Nucleus accumbens (tissue), 56 donors: Measurements from ENCODE around the gene RAET1G.
"Not testable (repeated sequence)": the region's sequence is repeated elsewhere in the genome, so short reads cannot be mapped to it uniquely, and the experiment has no call there.

Source experiments
- DNase-seq, 56 donors: peaks; one replicate each; lab custom pipeline; 2025; lab: John Stamatoyannopoulos, UW

RAET1G gene

DNA sequence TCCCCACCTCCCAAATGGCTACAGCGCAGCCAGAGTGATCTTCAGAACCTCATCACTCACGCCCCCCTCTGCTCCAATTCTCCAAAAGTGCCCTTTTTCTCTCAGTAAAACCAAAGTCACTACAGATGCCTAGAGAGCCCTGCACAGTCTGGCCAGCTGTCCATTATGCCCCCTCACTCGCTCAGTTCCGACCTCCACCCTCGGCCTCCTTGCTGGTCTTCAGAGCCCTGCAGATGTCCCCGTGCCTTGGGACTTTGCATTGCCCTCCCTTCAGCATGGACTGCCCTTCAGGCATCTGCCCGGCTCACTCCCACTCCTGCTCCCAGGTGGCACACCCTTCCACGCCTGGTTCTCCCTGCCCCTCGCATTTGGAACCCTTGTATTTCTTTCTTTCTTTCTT, 24.0 kb downstream of the RAET1G start:
- DNase-seq, result no peak

DNA sequence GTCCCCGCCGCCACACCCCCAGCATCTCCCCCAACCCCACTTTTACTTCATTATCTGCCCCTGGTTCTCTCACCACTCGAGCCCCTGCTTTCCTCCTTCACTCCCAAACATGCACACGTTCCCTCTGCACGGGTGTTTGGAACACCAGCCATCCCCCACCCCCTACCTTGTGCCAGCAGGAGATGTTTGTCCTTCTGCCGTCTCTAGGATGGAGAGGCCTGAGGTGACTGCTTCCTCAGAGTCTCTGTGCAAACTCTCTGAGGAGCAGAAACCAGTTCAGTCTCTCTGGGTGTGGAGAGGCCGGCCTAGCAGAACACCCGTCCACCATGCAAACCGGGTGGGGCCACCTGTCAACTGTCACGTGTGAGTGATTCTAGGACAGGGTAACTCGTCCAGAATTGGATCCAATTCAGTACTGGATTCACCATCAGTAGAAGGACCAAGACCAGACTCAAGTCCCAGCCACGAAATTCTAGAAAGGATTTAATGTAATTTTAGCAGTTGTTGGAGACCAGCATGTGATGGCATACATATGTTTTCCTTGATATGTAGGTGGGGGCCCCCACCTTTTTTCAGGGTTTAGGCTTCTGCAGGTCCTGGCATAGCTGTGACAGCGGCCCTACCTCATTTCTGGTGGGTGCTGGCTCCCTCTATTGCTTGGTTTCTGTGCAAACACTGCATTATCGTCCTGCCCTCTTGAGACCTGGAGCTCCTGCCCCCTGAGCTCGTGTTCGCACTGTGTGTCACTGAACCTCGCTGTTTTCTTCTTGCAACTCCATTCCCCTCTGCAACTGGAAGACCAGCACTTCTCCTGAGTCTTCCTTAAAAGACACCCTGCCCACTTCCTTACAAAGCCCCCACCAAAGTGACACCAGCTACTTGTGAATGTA, 24.8 kb downstream of the RAET1G start, which contains the start of gene RAET1E:
Gene RAET1E (minus strand): TSS at position 259 of the 890 bp plus-strand sequence. CDS start 7,212 bp downstream, outside the sequence.
- no peak for DNase-seq

DNA sequence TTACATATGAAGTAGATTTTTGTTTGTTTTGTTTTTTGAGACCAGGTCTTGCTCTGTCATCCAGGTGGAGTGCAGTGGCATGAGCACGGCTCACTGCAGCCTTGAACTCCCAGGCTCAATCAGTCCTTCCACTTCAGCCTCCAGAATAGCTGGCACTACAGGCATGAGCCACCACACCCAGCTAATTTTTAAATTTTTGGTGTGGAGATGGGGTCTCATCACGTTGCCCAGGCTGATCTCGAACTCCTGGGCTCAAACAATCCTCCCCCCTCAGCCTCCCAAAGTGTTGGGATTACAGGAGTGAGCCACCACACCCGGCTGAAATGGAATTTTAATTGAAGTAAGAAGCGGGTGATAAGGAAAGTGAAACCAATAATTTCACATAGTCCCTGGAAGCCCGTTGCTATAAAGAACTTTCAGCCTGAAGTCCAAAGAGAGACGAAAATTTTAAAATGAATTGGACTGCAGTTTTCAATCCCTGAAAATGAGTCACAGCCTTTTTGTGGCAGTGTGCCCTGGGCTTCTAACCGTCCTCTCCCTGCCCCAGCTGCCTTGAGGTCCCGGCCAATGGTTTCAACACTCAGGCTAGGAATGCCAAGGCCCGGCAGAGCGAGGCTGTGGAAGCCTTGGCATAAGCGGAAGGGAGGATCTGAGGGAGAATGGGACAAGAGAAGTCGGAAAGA, 25.8 kb downstream of the RAET1G start:
- peak in 24 of 56 donors; percentile 2 to 53 (median 14) for DNase-seq

DNA sequence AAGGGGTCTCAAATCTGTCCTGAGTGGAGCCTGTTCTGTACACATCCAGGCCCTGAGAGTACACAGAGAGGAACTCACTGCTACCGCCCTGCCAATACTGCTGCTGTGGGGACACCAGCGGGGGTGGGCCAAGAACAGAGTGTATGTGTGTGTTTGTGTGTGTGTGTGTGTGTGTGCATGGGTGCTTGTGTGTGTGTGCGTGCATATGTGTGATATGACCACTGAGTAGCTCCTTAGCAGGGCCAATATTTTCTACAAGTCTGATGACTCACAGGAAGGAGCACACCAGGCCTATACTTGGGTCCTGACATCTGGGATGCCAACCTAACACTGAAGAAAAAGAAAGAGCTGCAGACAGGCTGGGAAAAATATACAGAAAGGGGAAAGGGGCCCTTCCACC, 26.4 kb downstream of the RAET1G start:
- no peak for DNase-seq

DNA sequence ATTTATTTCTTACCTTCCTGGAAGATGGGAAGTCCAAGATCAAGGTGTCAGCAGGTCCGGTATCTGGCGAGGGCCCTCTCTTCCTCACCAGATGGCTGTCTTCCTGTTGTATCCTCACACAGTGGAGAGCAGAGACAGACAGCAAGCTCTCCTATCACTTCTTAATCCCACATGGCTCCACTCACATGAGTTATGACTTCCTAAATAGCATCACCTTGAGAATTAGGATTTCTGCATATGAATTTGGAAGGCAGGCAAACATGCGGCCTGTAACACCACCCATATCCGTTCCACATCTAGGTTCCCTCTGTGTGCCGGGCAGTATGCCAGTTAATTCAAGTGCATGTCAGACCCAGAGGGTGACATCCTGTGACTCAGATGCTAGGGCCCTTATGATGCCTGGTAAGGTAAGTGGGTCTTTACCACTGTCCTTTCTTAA, 27.1 kb downstream of the RAET1G start:
- DNase-seq, result no peak

DNA sequence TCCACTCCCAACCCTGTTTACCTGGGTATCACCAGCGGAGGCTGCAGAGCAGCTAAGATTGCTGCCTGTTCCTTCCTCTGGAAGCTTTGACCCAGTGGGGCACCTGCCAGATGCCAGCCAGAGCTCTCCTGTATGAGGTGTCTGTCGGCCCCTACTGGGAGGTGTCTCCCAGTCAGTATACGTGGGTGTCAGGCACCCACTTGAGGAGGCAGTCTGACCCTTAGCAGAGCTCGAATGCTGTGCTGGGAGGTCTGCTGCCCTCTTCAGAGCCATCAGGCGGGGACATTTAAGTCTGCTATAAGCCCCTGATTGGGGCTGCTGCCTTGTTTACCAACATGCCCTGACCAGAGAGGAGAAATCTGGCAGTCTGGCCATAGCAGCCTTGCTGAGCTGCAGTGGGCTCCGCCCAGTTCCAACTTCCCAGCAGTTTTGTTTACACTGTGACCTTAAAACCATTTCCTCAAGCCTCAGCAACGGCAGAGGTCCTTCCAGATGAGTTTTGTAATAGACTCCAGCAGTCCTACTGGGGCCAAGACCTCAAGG, 27.8 kb downstream of the RAET1G start:
- peak in 3 of 56 donors; percentile 1 to 5 (median 4) for DNase-seq

DNA sequence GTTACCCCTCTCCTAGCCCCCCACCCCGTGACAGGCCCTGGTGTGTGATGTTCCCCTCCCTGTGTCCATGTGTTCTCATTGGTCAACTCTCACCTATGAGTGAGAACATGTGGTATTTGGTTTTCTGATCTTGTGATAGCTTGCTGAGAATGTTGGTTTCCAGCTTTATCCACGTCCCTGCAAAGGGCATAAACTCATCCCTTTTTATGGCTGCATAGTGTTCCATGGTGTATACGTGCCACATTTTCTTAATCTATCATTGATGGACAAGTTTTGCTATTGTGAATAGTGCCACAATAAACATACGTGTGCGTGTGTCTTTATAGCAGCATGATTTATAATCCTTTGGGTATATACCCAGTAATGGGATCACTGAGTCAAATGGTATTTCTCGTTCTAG, 31.1 kb downstream of the RAET1G start:
- DNase-seq, result not testable (repeated sequence)

DNA sequence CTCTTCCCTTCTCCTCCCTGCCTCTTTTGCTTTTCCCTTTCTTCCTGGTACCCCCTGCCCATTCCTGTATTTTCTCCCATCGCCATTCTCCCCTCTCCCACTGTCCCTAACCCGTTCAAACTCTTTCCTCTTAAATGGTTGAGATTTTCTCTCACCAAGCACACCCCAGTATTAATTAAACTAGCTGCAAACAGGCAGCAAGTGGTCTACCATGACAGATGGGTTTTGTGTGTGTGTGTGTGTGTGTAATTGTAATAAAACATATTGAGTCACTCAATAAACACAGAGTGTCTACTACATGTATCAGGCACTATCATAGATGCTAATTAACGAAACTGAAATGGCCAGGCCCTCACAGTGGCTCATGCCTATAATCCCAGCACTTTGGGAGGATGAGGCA, 31.7 kb downstream of the RAET1G start:
- DNase-seq, result no peak

DNA sequence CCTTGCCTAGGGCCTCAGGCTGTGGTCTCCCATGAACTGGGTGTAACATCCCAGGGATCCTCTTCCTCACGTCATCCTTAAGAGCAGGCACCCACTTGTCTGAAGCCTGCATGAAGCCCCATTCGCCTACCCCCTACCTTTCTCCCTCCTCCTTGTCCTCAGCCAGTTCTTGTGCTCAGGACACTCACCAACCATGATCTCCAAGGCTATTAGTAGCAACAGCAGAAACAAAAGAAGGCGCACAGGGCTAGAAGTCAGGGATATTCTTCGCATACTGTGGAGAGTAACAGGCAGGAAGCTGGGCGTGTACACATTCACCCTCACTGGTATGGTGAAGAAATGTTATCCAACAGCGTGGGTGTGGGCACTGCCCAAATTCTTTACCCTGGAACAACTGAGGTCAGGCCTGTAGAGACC, 32.3 kb downstream of the RAET1G start:
- no peak for DNase-seq

DNA sequence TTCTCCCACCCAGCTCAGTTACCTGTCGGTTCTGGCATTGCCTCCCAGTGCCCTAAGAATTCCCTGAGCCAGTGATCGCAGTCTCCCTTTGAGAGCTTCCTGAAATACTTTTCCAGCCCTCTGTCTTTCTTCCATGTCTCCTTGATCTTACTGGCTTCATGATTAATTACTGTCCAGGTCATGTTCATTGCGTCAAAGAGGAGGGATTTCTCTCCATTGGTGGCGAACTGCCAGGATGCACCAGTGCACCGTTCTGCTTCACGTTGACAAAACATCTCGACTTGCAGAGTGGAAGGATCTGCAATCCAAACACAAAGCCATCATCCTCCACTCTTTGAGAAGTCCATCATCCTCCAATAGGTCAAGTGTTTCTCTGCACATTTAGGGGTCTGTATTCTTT, 33.6 kb downstream of the RAET1G start:
- no peak for DNase-seq

DNA sequence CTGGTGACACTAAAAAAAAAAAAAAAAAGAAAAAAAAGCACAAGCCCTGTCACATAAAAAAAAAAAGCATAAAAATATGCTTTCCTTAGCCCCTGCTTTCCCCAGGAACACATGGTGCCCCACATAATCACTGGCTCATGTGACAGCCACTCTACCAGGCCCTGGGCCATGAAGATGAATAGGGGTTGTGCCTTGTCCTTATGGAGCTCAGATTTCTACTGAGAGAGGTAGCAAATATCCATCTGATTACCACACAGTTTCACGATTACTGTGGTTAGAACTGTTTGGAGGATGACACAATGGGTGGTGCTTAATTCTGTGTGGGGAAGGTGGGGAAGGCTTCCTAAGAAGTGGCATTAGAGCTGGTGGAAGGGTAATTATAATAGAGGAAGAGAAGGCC, 34.3 kb downstream of the RAET1G start:
- DNase-seq, result no peak

DNA sequence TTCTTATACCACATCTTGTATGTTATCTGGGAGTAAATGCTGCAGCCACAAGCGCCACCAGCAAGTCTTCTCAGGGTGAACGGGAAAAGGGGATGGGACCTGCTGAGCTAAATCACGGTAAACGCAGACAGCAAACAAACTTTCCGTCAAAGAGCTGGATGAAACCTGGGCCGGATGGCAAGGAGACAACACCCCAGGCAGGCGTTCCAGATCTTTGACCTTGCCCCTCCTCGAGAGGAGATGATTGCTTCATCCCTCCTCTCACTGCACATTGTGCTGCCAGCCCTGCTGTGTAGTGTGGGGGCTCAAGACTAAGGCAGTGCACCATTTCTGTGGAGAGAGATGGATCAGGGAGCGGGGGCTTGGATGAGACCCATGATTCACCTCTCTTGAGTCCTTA, 34.8 kb downstream of the RAET1G start:
- no peak for DNase-seq

DNA sequence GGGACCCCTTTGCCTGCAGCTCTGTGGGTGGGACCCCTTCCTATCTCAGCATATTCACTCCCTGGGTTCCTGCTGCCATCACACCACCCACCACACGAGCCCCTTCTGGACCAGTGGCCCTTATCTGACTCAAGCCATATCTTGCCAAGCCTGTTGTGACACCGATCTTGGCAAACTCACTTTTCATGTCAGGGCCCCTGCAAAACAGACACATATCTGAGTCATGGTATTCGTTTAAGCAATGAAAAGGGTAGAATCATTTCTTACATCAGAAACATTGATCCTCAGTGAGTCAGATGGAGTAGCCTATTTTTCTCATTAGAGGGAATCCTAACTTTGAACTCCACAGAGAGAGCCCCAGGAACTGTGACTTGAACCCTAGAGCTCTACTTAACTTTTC, 35.6 kb downstream of the RAET1G start:
- no peak for DNase-seq

DNA sequence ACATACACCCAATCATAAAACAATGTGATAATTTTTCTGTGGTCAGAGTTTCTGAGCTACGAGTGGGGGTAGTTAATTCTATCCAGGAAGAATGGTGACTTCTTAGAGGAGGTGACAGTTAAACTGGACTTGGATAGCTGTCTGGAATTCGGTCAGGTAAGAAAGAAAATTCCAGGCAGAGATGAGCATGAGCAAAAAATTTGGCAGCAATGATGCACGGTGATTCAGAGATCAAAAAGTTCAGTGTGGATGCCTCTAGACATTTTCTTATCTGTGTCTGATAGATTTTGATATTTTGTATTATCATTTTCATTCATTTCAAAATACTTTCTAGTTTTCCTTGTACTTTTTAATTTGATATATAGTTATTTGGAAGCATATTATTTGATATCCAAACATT, 37.0 kb downstream of the RAET1G start:
- DNase-seq, result no peak

DNA sequence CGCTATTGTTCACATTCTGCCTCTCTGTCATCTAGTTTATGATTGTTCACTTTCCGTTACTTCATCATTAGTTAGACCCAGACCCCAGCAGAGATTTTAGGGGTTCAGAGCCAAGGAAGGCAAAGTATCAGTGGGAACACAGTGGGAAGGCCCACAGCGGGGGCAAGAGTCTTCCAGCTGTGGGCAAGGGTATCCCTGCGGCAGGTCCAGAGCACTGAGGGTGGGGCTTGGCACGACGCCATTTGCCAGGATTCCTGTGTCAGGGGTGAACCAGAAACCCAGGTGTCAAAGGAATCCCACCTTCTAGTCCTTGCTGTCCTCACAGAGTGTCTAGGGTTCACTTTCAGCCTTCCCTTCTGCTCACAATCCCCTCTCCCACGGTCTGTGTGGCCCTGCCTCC, 38.3 kb downstream of the RAET1G start:
- no peak for DNase-seq

DNA sequence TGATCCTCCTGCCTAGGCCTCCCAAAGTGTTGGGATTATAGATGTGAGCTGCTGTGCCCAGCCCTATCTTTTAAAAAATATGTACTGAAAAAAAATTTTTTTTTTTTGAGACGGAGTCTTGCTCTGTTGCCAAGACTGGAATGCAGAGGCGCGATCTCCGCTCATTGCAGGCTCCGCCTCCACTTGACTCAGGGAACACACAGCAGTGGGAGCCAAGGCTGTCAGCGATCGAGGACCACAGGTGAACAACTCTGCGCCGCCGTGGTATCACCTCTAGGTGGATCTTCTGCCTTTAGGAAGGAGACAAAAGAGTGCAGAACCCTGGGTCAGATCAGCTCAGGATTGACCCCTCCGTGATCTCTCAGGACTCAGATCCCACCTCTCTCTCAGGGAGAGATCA, 38.7 kb downstream of the RAET1G start:
- peak in 8 of 56 donors; percentile 2 to 32 (median 4) for DNase-seq

DNA sequence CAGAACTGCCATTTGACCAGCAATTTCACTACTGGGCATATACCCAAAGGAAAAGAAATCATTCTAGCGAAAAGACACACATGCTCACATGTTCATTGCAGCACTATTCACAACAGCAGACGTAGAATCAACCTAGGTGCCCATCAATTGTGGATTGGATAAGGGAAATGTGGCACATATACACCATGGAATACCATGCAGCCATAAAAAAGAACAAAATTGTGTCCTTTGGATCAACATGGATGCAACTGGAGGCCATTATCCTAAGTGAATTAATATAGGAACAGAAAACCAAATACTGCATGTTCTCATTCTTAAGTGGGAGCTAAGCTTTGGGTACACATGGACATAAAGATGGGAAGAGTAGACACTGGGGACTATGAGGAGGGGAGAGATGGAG, 41.1 kb downstream of the RAET1G start:
- no peak for DNase-seq

DNA sequence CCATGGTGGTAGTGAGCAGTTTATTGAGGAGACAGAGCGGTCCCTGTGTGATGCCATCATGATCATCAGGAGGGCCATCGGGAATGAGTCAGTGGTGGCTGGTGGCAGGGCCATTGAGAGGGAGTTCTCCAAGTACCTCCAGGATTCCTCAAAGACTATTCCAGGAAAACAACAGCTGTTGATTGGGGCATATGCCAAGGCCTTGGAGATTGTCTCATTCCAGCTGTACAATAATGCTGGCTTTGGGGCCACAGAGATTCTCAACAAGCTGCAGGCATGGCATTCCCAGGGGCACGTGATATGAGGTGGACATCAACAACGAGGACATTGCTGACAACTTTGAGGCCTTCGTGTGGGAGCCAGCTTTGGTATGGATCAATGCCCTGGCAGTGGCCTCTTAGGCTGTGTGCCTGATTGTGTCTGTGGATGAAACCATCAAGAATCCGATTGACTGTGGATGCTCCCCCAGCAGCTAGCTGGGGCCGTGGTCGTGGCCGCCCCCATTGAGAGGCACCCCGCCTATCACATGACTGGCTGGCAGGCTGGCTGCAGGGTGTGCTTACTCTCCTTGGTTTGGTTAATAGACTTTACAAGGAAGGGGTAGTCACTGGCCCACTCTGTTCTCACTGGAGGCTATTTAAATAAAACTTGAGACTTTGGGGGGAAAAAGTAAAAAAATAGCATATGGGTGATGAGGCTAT, 41.7 kb downstream of the RAET1G start:
- no peak for DNase-seq

DNA sequence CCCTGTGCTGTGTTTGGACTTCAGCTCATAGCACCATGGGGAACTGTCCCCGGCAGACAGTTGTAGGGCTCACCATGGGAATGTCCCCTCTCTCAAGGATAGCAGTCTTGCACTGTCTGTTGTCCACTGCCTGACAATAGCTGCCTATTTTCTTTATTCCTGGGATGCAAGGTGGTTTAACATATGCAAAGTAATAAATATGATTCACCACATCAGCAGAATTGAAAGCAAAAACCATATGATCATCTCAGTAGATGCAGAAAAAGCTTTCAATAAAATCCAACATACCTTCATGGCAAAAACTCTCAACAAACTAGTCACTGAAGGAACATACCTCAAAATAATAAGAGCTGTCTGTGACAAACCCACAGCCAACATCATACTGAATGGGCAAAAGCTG, 45.3 kb downstream of the RAET1G start:
- no peak for DNase-seq

DNA sequence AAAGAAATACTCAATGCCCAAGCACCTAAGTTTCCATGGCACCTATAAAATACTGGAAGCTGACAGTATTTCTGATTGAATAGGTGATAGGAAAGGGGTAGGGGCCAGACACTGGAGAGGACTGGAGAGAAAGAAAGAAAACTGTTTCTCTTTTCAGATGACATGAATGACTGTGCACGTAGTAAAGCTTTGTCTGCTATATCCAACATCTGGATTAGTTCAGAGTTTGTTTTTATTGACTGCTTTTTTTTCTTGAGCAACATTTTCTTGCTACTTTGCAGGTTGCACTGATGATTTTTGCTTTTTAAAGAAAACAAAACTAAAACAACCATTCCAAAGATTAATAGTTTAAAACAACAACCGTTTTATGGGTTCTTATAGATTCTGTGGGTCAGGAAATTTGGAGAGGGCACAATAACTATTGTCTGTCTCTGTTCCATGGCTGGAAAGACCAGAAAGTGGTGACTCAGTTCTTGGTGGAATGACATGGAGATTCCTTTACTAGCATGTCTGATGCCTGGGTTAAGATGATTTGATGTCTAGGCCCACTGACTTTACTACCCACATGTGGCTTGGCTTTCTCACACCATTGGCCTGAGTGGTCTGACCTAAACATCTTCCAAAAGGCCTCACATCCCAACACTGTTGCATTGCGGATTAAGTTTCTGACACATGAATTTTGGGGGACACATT, 46.5 kb downstream of the RAET1G start:
- DNase-seq, result no peak
